Panc1 (cell line): ENCODE measurements around the gene GCN1. TPM values are rescaled to one million over a fixed set of nuclear protein-coding genes. Genes with fewer than 3 reads are reported as not detected.

ENCODE experiments used
- ATAC-seq: fragments of 200-7000 bp; cut with Tn5 transposase; 2 replicates; pipeline ENCODE4 v1.9.1; 2020; ENCODE audit warnings: mild to moderate bottlenecking, moderate library complexity
- BruUV-seq: library from RNA; stranded (reverse); fragments of 400-500 nt; replicated peaks from 2 replicates; lab custom pipeline; 2021; lab: Mats Ljungman, UMichigan
- CTCF ChIA-PET: fragments of 300-600 bp; sonication (Branson Sonifier 250); formaldehyde crosslinking; loops from one replicate; lab custom pipeline; 2022; ENCODE audit warnings: antibody characterized with exemption; lab: Charles Lee
- POLR2A ChIA-PET: fragments of 300-600 bp; sonication (Branson Sonifier 250); formaldehyde crosslinking; loops from one replicate; lab custom pipeline; 2022; ENCODE audit warnings: antibody characterized with exemption; lab: Charles Lee
- DNase-seq: peaks from one replicate; pipeline ENCODE4 v3.0.0-alpha.2; 2010; ENCODE audit warnings: low read depth, low spot score
- H3K27ac ChIP-seq: 2 replicates; pipeline ENCODE4 v1.5.1; 2011; ENCODE audit warnings: mild to moderate bottlenecking, low read length, inconsistent platforms
- H3K27me3 ChIP-seq: fragments of 200-500 bp; sonication (Bioruptor generic); 2 replicates; pipeline ENCODE4 v1.6.0; 2014; ENCODE audit warnings: low read length, inconsistent platforms; ENCODE audit not compliant: control insufficient read depth, insufficient read depth
- H3K36me3 ChIP-seq: fragments of 200-500 bp; sonication (Bioruptor generic); 2 replicates; pipeline ENCODE4 v1.5.1; 2014; ENCODE audit warnings: inconsistent platforms, mild to moderate bottlenecking, low read length, moderate library complexity; ENCODE audit not compliant: control insufficient read depth, insufficient read depth
- H3K4me1 ChIP-seq: 2 replicates; pipeline ENCODE4 v1.5.1; 2011; ENCODE audit warnings: inconsistent platforms, mild to moderate bottlenecking, low read length, moderate library complexity; ENCODE audit not compliant: control insufficient read depth, insufficient read depth
- H3K4me3 ChIP-seq, 2 experiments: 2 replicates each; pipeline ENCODE4 v1.5.1; 2011 to 2012; ENCODE audit warnings: low read depth in 2 of 2, low read length in 2 of 2, mild to moderate bottlenecking in 2 of 2, inconsistent platforms in 1 of 2, moderate library complexity in 1 of 2
- H3K9me3 ChIP-seq: fragments of 200-500 bp; sonication (Bioruptor generic); 2 replicates; pipeline ENCODE4 v1.5.1; 2014; ENCODE audit warnings: low read depth, mild to moderate bottlenecking, inconsistent platforms, low read length, moderate library complexity; ENCODE audit not compliant: control insufficient read depth, insufficient read depth
- POLR2AphosphoS5 ChIP-seq: IDR thresholded peaks from 2 replicates; pipeline ENCODE4 v1.6.1; 2012; ENCODE audit warnings: mild to moderate bottlenecking, low read depth, low read length, moderate library complexity
- SIN3A ChIP-seq: IDR thresholded peaks from 2 replicates; pipeline ENCODE4 v1.6.1; 2012; ENCODE audit warnings: low read depth, mild to moderate bottlenecking, low read length, moderate library complexity, borderline replicate concordance; ENCODE audit not compliant: insufficient read depth
- TCF7L2 ChIP-seq: IDR thresholded peaks from 2 replicates; pipeline ENCODE4 v1.6.1; 2011; ENCODE audit warnings: mild to moderate bottlenecking, low read depth, low read length, inconsistent platforms
- in situ Hi-C: cut with HindIII; loops from 2 replicates; pipeline ENCODE4 v1.10.0; 2016; ENCODE audit warnings: low sequenced_read_pairs, low pct_unique_long_range_greater_than_20kb
- intact Hi-C: fragments of 100-400 bp; cut with micrococcal nuclease; formaldehyde crosslinking; loops from one replicate; pipeline ENCODE4 v1.10.0; 2022; ENCODE audit not compliant: unreplicated experiment
- total RNA-seq: library from RNA; stranded (reverse); gene quantifications from one replicate; pipeline ENCODE4 v1.2.1, GENCODE V29; 2021; ENCODE audit not compliant: unreplicated experiment
- TF ChIP-seq, protein P1 (sequence below), 2 experiments: IDR thresholded peaks; 2 replicates each; pipeline ENCODE4 v1.6.1; 2011 to 2012; ENCODE audit warnings: low read depth in 2 of 2, control low read depth in 1 of 2, low read length in 1 of 2, mild to moderate bottlenecking in 1 of 2, moderate library complexity in 1 of 2; ENCODE audit not compliant: insufficient read depth in 1 of 2
- TF ChIP-seq, protein P2 (sequence below): fragments of 450-650 bp; IDR thresholded peaks from 2 replicates; pipeline ENCODE4 v1.5.1; 2017; ENCODE audit warnings: mild to moderate bottlenecking

GCN1 gene
- total RNA-seq, 1 experiment from 2014 or later, result 175 TPM

DNA sequence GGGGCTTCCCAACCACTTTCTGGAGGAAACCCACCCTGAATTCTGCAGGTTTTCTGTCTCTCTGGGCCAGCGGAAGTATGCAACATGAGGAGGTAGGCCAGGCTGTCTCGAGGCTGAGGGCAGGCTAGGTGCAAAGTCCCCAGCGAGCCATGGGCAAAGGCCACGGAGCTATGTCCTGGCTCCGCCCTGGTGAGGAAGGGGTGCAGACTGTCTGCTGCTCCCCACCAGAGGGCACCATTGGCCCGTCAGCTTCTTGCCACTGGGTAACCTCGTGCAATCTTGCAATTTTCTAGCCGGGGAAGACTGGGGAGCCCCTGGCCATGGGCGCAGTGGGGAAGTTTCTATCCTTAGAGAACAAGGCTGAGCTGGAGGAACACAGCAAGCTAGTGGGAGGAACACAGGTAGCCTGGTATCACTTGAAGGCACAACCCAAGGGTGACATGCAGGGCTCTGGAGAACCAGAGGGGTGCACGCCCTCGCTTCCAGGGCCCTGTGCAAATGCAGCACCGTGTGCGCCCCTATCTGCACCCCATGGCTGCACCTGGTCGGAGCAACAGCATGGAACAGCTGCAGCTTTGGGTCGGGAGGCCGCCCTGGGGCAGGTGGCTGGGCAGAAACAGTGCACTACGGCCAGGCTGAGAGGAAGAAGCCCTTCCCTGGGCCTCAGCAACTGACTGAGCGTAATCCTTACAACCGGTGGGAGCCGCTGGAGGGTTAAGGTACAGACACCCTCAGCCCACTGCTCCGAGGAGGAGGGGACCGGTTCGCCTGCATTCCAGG, 34.0 kb upstream of the GCN1 start:
- Histone ChIP-seq H3K36me3 (peaks cover 9% of the 10 kb centered on the region), H3K4me1 (peaks cover 98% of the 10 kb centered on the region), H3K27me3 (no peaks in the 10 kb centered on the region), H3K9me3 (no peaks in the 10 kb centered on the region), H3K27ac (peak overlapping the region; percentile 100), H3K4me3 (peak overlapping the region in 1 of 2 experiments; percentile 3; a peak in 1 of 4 replicates)
- BruUV-seq, result no TSS peak
- peak; percentile 35 for ATAC-seq
- DNase-seq, result no peak
- POLR2A ChIA-PET, result interaction anchor here (0.6 to 2.1 kb wide), 8 partner anchors 20 to 63 kb away, joined by 4 to 25 read pairs (median 4); partner anchors contain the start of genes PXN, RNU4-2 and RPLP0
- intact Hi-C loops (loop anchor here (2.0 kb wide), 1 partner anchor 36 kb away; the partner anchor contains the start of gene PXN), in situ Hi-C loops (no loop called here)
- TF ChIP-seq, protein P1, sequence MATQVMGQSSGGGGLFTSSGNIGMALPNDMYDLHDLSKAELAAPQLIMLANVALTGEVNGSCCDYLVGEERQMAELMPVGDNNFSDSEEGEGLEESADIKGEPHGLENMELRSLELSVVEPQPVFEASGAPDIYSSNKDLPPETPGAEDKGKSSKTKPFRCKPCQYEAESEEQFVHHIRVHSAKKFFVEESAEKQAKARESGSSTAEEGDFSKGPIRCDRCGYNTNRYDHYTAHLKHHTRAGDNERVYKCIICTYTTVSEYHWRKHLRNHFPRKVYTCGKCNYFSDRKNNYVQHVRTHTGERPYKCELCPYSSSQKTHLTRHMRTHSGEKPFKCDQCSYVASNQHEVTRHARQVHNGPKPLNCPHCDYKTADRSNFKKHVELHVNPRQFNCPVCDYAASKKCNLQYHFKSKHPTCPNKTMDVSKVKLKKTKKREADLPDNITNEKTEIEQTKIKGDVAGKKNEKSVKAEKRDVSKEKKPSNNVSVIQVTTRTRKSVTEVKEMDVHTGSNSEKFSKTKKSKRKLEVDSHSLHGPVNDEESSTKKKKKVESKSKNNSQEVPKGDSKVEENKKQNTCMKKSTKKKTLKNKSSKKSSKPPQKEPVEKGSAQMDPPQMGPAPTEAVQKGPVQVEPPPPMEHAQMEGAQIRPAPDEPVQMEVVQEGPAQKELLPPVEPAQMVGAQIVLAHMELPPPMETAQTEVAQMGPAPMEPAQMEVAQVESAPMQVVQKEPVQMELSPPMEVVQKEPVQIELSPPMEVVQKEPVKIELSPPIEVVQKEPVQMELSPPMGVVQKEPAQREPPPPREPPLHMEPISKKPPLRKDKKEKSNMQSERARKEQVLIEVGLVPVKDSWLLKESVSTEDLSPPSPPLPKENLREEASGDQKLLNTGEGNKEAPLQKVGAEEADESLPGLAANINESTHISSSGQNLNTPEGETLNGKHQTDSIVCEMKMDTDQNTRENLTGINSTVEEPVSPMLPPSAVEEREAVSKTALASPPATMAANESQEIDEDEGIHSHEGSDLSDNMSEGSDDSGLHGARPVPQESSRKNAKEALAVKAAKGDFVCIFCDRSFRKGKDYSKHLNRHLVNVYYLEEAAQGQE (IDR thresholded peaks at IDR 0.05; ENCODE audit: insufficient read depth in 1 of 2, low read depth in 2 of 2, low read length in 1 of 2), result no peak
- TF ChIP-seq POLR2AphosphoS5, result peak; percentile 25; the same call in 1 of the 2 replicates
- TF ChIP-seq, protein P2, sequence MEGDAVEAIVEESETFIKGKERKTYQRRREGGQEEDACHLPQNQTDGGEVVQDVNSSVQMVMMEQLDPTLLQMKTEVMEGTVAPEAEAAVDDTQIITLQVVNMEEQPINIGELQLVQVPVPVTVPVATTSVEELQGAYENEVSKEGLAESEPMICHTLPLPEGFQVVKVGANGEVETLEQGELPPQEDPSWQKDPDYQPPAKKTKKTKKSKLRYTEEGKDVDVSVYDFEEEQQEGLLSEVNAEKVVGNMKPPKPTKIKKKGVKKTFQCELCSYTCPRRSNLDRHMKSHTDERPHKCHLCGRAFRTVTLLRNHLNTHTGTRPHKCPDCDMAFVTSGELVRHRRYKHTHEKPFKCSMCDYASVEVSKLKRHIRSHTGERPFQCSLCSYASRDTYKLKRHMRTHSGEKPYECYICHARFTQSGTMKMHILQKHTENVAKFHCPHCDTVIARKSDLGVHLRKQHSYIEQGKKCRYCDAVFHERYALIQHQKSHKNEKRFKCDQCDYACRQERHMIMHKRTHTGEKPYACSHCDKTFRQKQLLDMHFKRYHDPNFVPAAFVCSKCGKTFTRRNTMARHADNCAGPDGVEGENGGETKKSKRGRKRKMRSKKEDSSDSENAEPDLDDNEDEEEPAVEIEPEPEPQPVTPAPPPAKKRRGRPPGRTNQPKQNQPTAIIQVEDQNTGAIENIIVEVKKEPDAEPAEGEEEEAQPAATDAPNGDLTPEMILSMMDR, result peak; percentile 92
- CTCF ChIA-PET, result interaction anchor here (0.6 to 2.3 kb wide), 15 partner anchors 9 to 209 kb away, joined by 3 to 26 read pairs (median 5); partner anchors contain the start of genes COX6A1, PXN and RPLP0

DNA sequence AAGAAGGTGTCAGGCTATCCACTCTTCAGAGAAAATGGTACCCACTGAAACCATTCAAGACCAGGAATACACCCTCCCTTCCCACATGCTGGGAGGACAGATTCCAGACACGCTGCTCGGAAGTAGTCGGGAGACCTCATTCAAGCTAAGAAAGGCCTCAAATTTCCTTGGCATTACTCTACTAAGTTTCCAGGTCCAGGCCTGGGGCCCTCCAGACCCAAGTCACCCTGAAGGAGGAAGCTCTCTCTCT, 33.5 kb upstream of the GCN1 start:
- in situ Hi-C loops, result no loop called here
- no peaks in the 10 kb centered on the region for H3K9me3 ChIP-seq
- POLR2A ChIA-PET, result interaction anchor here (0.6 to 2.1 kb wide), 5 partner anchors 27 to 64 kb away, joined by 4 to 25 read pairs (median 4); partner anchors contain the start of genes PXN, RNU4-2 and RPLP0
- CTCF ChIA-PET, result interaction anchor here (0.6 to 2.3 kb wide), 14 partner anchors 9 to 210 kb away, joined by 3 to 26 read pairs (median 5); partner anchors contain the start of genes COX6A1, PXN and RPLP0
- ATAC-seq, result no peak
- no peak overlapping the region for H3K4me3 ChIP-seq
- H3K27me3 ChIP-seq, result no peaks in the 10 kb centered on the region
- DNase-seq, result no peak
- H3K4me1 ChIP-seq, result peaks cover 93% of the 10 kb centered on the region
- BruUV-seq, result no TSS peak
- intact Hi-C loops, result loop anchor here (2.0 kb wide), 1 partner anchor 37 kb away; the partner anchor contains the start of gene PXN
- peak overlapping the region; percentile 100 for H3K27ac ChIP-seq
- H3K36me3 ChIP-seq, result peaks cover 9% of the 10 kb centered on the region
- TF ChIP-seq SIN3A (no peak), TCF7L2 (no peak), POLR2AphosphoS5 (no peak)
- TF ChIP-seq, protein P2, result no peak
- TF ChIP-seq, protein P1 (IDR thresholded peaks at IDR 0.05; ENCODE audit: insufficient read depth in 1 of 2, low read depth in 2 of 2, low read length in 1 of 2), result no peak
